Activated T-helper 17 cell treated with anti-CD3 and anti-CD28 coated beads, Interleukin-2, amount 50 U/mL, for 72 hours (primary cell): ENCODE results near the gene WDR7. TPM values are rescaled to one million over a fixed set of nuclear protein-coding genes. Genes with fewer than 3 reads are reported as not detected.

Experiments used
- ATAC-seq: fragments of 150-1000 bp; cut with Tn5 transposase; replicated peaks from 2 replicates; pipeline ENCODE4 v1.10.0; 2021; ENCODE audit warnings: mild to moderate bottlenecking, moderate library complexity
- H3K27ac Mint-ChIP-seq: one replicate; pipeline ENCODE4 v1.8.0; 2022; ENCODE audit warnings: mixed read lengths
- H3K27me3 Mint-ChIP-seq: one replicate; pipeline ENCODE4 v1.8.0; 2022; ENCODE audit warnings: mixed read lengths
- H3K36me3 Mint-ChIP-seq: one replicate; pipeline ENCODE4 v1.8.0; 2022; ENCODE audit warnings: low read depth, mild to moderate bottlenecking, mixed read lengths
- H3K4me1 Mint-ChIP-seq: one replicate; pipeline ENCODE4 v1.8.0; 2022; ENCODE audit warnings: mixed read lengths
- H3K4me3 Mint-ChIP-seq: one replicate; pipeline ENCODE4 v1.8.0; 2022; ENCODE audit warnings: mild to moderate bottlenecking, mixed read lengths
- H3K9me3 Mint-ChIP-seq: one replicate; pipeline ENCODE4 v1.8.0; 2022; ENCODE audit warnings: mixed read lengths
- total RNA-seq, 2 donors: library from RNA; stranded (reverse); gene quantifications; one replicate each; pipeline ENCODE4 v1.2.3, GENCODE V29; 2022

The WDR7 gene
- total RNA-seq, 2 donors from 2014 or later = 24.9 to 27.4 TPM

- ATAC-seq = no peak
- Mint-ChIP-seq H3K9me3 (no peaks in the 10 kb centered on the region), H3K27ac (no peak overlapping the region), H3K4me1 (peaks cover 4% of the 10 kb centered on the region), H3K27me3 (no peaks in the 10 kb centered on the region), H3K4me3 (no peak overlapping the region), H3K36me3 (peaks cover 5% of the 10 kb centered on the region)
Measured at GRCh38 chr18:56888978-56889377, 237.8 kb downstream of the WDR7 start.

- H3K36me3 Mint-ChIP-seq = no peaks in the 10 kb centered on the region
- no peak overlapping the region for H3K27ac Mint-ChIP-seq
- no peak overlapping the region for H3K4me3 Mint-ChIP-seq
- ATAC-seq = no peak
- no peaks in the 10 kb centered on the region for H3K27me3 Mint-ChIP-seq
- no peaks in the 10 kb centered on the region for H3K9me3 Mint-ChIP-seq
- H3K4me1 Mint-ChIP-seq = no peaks in the 10 kb centered on the region
Measured at GRCh38 chr18:56889621-56890020, 238.5 kb downstream of the WDR7 start.

GRCh38 chr18:56890632-56891031 is 239.5 kb downstream of the WDR7 start:
- Mint-ChIP-seq H3K36me3 (no peaks in the 10 kb centered on the region), H3K9me3 (no peaks in the 10 kb centered on the region), H3K27me3 (no peaks in the 10 kb centered on the region), H3K27ac (no peak overlapping the region), H3K4me3 (no peak overlapping the region), H3K4me1 (no peaks in the 10 kb centered on the region)
- no peak for ATAC-seq

GRCh38 chr18:56891116-56891515 is 240.0 kb downstream of the WDR7 start:
- Mint-ChIP-seq H3K4me1 (no peaks in the 10 kb centered on the region), H3K27ac (no peak overlapping the region), H3K4me3 (no peak overlapping the region), H3K27me3 (no peaks in the 10 kb centered on the region), H3K36me3 (no peaks in the 10 kb centered on the region), H3K9me3 (no peaks in the 10 kb centered on the region)
- ATAC-seq = no peak

- Mint-ChIP-seq H3K27me3 (no peaks in the 10 kb centered on the region), H3K4me3 (no peak overlapping the region), H3K36me3 (no peaks in the 10 kb centered on the region), H3K4me1 (no peaks in the 10 kb centered on the region), H3K9me3 (no peaks in the 10 kb centered on the region), H3K27ac (no peak overlapping the region)
- ATAC-seq = no peak
Measured at GRCh38 chr18:56891870-56892269, 240.7 kb downstream of the WDR7 start.

GRCh38 chr18:56897122-56897521 is 246.0 kb downstream of the WDR7 start:
- Mint-ChIP-seq H3K9me3 (no peaks in the 10 kb centered on the region), H3K4me1 (peaks cover 10% of the 10 kb centered on the region), H3K4me3 (no peak overlapping the region), H3K36me3 (no peaks in the 10 kb centered on the region), H3K27ac (no peak overlapping the region), H3K27me3 (no peaks in the 10 kb centered on the region)
- ATAC-seq = no peak

- Mint-ChIP-seq H3K4me3 (no peak overlapping the region), H3K4me1 (peaks cover 10% of the 10 kb centered on the region), H3K27ac (peak overlapping the region; percentile 60), H3K36me3 (no peaks in the 10 kb centered on the region), H3K9me3 (no peaks in the 10 kb centered on the region), H3K27me3 (no peaks in the 10 kb centered on the region)
- no peak for ATAC-seq
Measured at GRCh38 chr18:56899660-56900059, 248.5 kb downstream of the WDR7 start.

GRCh38 chr18:56900195-56901094 is 249.3 kb downstream of the WDR7 start:
- Mint-ChIP-seq H3K27ac (peak overlapping the region; percentile 60), H3K36me3 (no peaks in the 10 kb centered on the region), H3K4me1 (peaks cover 10% of the 10 kb centered on the region), H3K9me3 (no peaks in the 10 kb centered on the region), H3K4me3 (no peak overlapping the region), H3K27me3 (no peaks in the 10 kb centered on the region)
- no peak for ATAC-seq

GRCh38 chr18:56901919-56902318 is 250.8 kb downstream of the WDR7 start:
- H3K36me3 Mint-ChIP-seq = no peaks in the 10 kb centered on the region
- peaks cover 10% of the 10 kb centered on the region for H3K4me1 Mint-ChIP-seq
- no peak overlapping the region for H3K27ac Mint-ChIP-seq
- H3K9me3 Mint-ChIP-seq = no peaks in the 10 kb centered on the region
- no peaks in the 10 kb centered on the region for H3K27me3 Mint-ChIP-seq
- ATAC-seq = no peak
- no peak overlapping the region for H3K4me3 Mint-ChIP-seq

- no peaks in the 10 kb centered on the region for H3K9me3 Mint-ChIP-seq
- H3K27ac Mint-ChIP-seq = no peak overlapping the region
- no peak for ATAC-seq
- H3K4me1 Mint-ChIP-seq = peaks cover 10% of the 10 kb centered on the region
- no peaks in the 10 kb centered on the region for H3K27me3 Mint-ChIP-seq
- no peak overlapping the region for H3K4me3 Mint-ChIP-seq
- no peaks in the 10 kb centered on the region for H3K36me3 Mint-ChIP-seq
Measured at GRCh38 chr18:56902653-56903052, 251.5 kb downstream of the WDR7 start.

- no peaks in the 10 kb centered on the region for H3K27me3 Mint-ChIP-seq
- H3K27ac Mint-ChIP-seq = no peak overlapping the region
- no peaks in the 10 kb centered on the region for H3K36me3 Mint-ChIP-seq
- ATAC-seq = no peak
- H3K9me3 Mint-ChIP-seq = no peaks in the 10 kb centered on the region
- peaks cover 5% of the 10 kb centered on the region for H3K4me1 Mint-ChIP-seq
- no peak overlapping the region for H3K4me3 Mint-ChIP-seq
Measured at GRCh38 chr18:56903686-56904085, 252.5 kb downstream of the WDR7 start.

- H3K9me3 Mint-ChIP-seq = no peaks in the 10 kb centered on the region
- no peaks in the 10 kb centered on the region for H3K27me3 Mint-ChIP-seq
- H3K27ac Mint-ChIP-seq = no peak overlapping the region
- H3K4me3 Mint-ChIP-seq = no peak overlapping the region
- H3K36me3 Mint-ChIP-seq = no peaks in the 10 kb centered on the region
- no peaks in the 10 kb centered on the region for H3K4me1 Mint-ChIP-seq
- no peak for ATAC-seq
Measured at GRCh38 chr18:56907771-56908170, 256.6 kb downstream of the WDR7 start.

- no peaks in the 10 kb centered on the region for H3K9me3 Mint-ChIP-seq
- H3K4me1 Mint-ChIP-seq = no peaks in the 10 kb centered on the region
- H3K36me3 Mint-ChIP-seq = no peaks in the 10 kb centered on the region
- H3K4me3 Mint-ChIP-seq = no peak overlapping the region
- H3K27ac Mint-ChIP-seq = no peak overlapping the region
- ATAC-seq = no peak
- H3K27me3 Mint-ChIP-seq = no peaks in the 10 kb centered on the region
Measured at GRCh38 chr18:56910237-56910636, 259.1 kb downstream of the WDR7 start.

- no peaks in the 10 kb centered on the region for H3K4me1 Mint-ChIP-seq
- no peaks in the 10 kb centered on the region for H3K27me3 Mint-ChIP-seq
- H3K36me3 Mint-ChIP-seq = no peaks in the 10 kb centered on the region
- no peaks in the 10 kb centered on the region for H3K9me3 Mint-ChIP-seq
- H3K4me3 Mint-ChIP-seq = no peak overlapping the region
- no peak for ATAC-seq
- no peak overlapping the region for H3K27ac Mint-ChIP-seq
Measured at GRCh38 chr18:56910967-56911366, 259.8 kb downstream of the WDR7 start.

- Mint-ChIP-seq H3K4me3 (no peak overlapping the region), H3K36me3 (no peaks in the 10 kb centered on the region), H3K27me3 (no peaks in the 10 kb centered on the region), H3K4me1 (no peaks in the 10 kb centered on the region), H3K27ac (no peak overlapping the region), H3K9me3 (no peaks in the 10 kb centered on the region)
- no peak for ATAC-seq
Measured at GRCh38 chr18:56913941-56914340, 262.8 kb downstream of the WDR7 start.
